ENCODE results near the gene FMNL2. TPM values are rescaled to one million over a fixed set of nuclear protein-coding genes. Genes with fewer than 3 reads are reported as not detected.

Gene FMNL2
- total RNA-seq, 1 experiment from 2014 or later, result 33.6 TPM

DNA sequence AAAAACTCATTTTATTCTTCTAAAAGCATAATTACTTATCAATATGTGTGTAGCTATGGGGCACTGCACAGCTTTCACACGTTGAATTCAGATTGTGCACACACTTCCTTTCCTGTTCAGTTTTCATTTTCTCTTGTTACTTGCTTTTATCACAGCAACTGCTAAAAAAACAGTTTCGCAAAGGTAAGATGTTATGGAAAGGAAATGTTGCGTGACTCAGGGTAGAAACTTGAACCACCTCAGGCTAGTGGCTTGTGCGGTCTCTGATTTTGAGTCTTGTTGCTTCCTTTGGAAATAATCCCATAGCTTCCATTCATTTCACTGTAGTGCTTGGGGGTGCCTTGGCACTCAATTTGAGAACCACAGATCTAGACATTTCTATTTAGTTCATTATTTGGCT lies 171.9 kb downstream of the FMNL2 start:
- no CpG with 5 or more reads among the region's 4 CpGs for WGBS (ENCODE audit: extremely low coverage, insufficient read length, low lambda C conversion rate)
- no peak overlapping the region for H3K4me2 ChIP-seq (ENCODE audit: insufficient read depth, insufficient read length, low read length)
- H2BK120ac ChIP-seq (ENCODE audit: low read depth, low read length, poor library complexity, severe bottlenecking), result no peak overlapping the region
- no peak overlapping the region for H2BK20ac ChIP-seq (ENCODE audit: low read depth, low read length, poor library complexity, severe bottlenecking)
- H2BK12ac ChIP-seq (ENCODE audit: insufficient read length, low read depth, low read length), result no peak overlapping the region
- no peak overlapping the region for H3K23ac ChIP-seq (ENCODE audit: insufficient read length, low read depth, low read length)
- H3K27me3 ChIP-seq (ENCODE audit: insufficient read depth, low read length), result no peaks in the 10 kb centered on the region
- no peak overlapping the region for H3T11ph ChIP-seq (ENCODE audit: low read length)
- no peaks in the 10 kb centered on the region for H3K9me3 ChIP-seq (ENCODE audit: control insufficient read depth, low read depth, low read length)
- H4K20me1 ChIP-seq (ENCODE audit: control insufficient read depth, insufficient read depth, insufficient read length), result no peaks in the 10 kb centered on the region
- no peak overlapping the region for H2BK5ac ChIP-seq (ENCODE audit: insufficient read length, low read length)
- Mint-ChIP-seq H3K27me3 (ENCODE audit: low read depth) (no peaks in the 10 kb centered on the region), H3K36me3 (ENCODE audit: insufficient read depth in 1 of 3, low read depth in 3 of 3) (peaks cover 0 to 5% (median 0%) of the 10 kb centered on the region in 3 experiments; a peak in 1 of 7 replicates), H3K4me3 (no peak overlapping the region), H3K4me1 (peaks cover 25 to 30% of the 10 kb centered on the region in 2 experiments), H3K27ac (no peak overlapping the region), H3K9me3 (no peaks in the 10 kb centered on the region)
- H2BK15ac ChIP-seq (ENCODE audit: low read depth, low read length), result no peak overlapping the region
- no peaks in the 10 kb centered on the region for H3K79me1 ChIP-seq (ENCODE audit: insufficient read depth, low read depth, low read length, poor library complexity, severe bottlenecking)
- no peak overlapping the region for H3K56ac ChIP-seq (ENCODE audit: insufficient read length, low read depth, low read length)
- no peak overlapping the region for H4K91ac ChIP-seq (ENCODE audit: insufficient read length, low read depth, low read length)
- H3K79me2 ChIP-seq (ENCODE audit: insufficient read depth, low read length), result peaks cover 6% of the 10 kb centered on the region; the same call in 1 of the 2 replicates
- no peak for DNase-seq
- H3K23me2 ChIP-seq (ENCODE audit: insufficient read length, low read depth, low read length, poor library complexity, severe bottlenecking), result no peaks in the 10 kb centered on the region
- TF ChIP-seq CTCF (conservative IDR thresholded peaks at IDR 0.05), result no peak
- peaks cover 6% of the 10 kb centered on the region; the same call in 1 of the 2 replicates for H3K4me1 ChIP-seq (ENCODE audit: insufficient read depth, low read length)
- no peak overlapping the region for H3K18ac ChIP-seq (ENCODE audit: insufficient read length, low read depth, low read length)
- no peak overlapping the region for H3K9ac ChIP-seq (ENCODE audit: extremely low read depth, insufficient read length, low read length)
- no peak overlapping the region for H2AK5ac ChIP-seq (ENCODE audit: insufficient read length, low read length)
- H4K8ac ChIP-seq (replicated peaks; ENCODE audit: insufficient read length, low read depth, low read length), result no peak overlapping the region
- H3K27ac ChIP-seq (ENCODE audit: insufficient read length, low read depth, low read length), result no peak overlapping the region
- no peak overlapping the region for H4K5ac ChIP-seq (ENCODE audit: insufficient read length, low read depth, low read length)
- H3K4ac ChIP-seq (ENCODE audit: low read depth, low read length), result no peak overlapping the region
- no peak overlapping the region for H3K14ac ChIP-seq (ENCODE audit: insufficient read depth, low read length)
- H2AFZ ChIP-seq (ENCODE audit: low read length), result no peak overlapping the region

Measured in H9 (cell line).